ENCODE data around the gene SLC24A4. TPM values are rescaled to one million over a fixed set of nuclear protein-coding genes. Genes with fewer than 3 reads are reported as not detected.

Gene SLC24A4
- total RNA-seq, 2 experiments from 2014 or later = not detected

DNA sequence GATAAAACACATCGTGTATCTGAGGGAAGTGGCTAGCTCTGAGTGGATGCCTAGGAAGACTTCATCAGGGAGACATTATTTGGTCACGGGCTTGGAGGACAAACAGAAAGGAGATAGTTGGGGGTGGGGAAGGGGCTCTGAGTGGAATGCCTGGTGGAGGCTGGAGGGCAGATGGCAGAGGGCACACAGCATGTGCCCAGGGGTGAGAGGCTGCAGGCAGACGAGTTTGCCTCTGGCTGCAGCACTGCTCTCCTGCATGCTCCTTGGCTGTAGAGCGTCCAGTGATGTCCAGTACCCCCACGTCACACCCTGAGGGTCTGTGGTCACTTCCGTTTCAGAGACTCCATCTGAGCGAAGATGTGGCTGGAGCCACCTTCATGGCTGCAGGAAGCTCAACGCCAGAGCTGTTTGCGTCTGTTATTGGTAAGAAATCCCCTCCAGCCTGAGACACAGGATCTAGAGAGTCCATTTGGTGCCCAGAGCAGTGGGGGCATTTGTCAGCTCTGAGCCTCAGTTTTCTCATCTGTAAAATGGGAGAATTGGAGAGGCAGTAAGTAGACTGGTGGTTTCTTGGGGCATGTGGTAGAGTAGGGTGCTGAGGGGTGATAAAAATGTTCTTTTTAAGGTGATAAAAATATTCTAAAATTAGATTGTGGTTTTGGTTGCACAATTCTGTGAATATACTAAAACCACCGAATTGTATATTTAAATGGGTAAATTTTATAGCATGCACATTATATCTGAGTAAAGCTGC lies 119.0 kb downstream of the SLC24A4 start:
- ChIA-PET CTCF (interaction anchor here (1.5 kb wide), 1 partner anchor 13 kb away, joined by 3 read pairs; no protein-coding TSS in a partner anchor), POLR2A (no interaction called here)
- Mint-ChIP-seq H3K27ac (no peak overlapping the region), H3K4me1 (peaks cover 9% of the 10 kb centered on the region), H3K36me3 (ENCODE audit: low read depth) (no peaks in the 10 kb centered on the region), H3K4me3 (no peak overlapping the region), H3K27me3 (peaks cover 7% of the 10 kb centered on the region), H3K9me3 (no peaks in the 10 kb centered on the region)
- no peak for DNase-seq

DNA sequence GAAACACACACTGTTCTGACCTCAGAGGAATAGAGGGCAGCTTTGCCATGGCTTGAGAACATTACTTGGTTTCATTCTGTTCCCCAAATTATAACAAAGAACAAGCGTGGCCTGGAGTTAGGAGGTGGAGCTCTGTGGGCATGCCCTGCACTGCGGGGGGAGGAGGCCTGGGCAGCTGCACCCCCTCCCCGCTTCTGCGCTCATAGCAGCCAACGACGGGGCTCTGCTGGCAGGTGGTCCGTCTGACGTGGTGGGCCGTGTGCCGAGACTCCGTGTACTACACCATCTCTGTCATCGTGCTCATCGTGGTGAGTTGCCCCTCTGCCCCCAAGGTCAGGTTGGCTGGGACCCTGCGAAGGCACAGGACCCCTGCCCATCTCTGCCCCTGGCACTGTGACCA lies 120.2 kb downstream of the SLC24A4 start:
- Mint-ChIP-seq H3K4me1 (peaks cover 6% of the 10 kb centered on the region), H3K9me3 (no peaks in the 10 kb centered on the region), H3K4me3 (no peak overlapping the region), H3K36me3 (ENCODE audit: low read depth) (no peaks in the 10 kb centered on the region), H3K27ac (no peak overlapping the region), H3K27me3 (peaks cover 3% of the 10 kb centered on the region)
- CTCF ChIA-PET = interaction anchor here (0.6 kb wide), 1 partner anchor 284 kb away, joined by 3 read pairs; no protein-coding TSS in a partner anchor
- POLR2A ChIA-PET = no interaction called here
- DNase-seq = no peak

DNA sequence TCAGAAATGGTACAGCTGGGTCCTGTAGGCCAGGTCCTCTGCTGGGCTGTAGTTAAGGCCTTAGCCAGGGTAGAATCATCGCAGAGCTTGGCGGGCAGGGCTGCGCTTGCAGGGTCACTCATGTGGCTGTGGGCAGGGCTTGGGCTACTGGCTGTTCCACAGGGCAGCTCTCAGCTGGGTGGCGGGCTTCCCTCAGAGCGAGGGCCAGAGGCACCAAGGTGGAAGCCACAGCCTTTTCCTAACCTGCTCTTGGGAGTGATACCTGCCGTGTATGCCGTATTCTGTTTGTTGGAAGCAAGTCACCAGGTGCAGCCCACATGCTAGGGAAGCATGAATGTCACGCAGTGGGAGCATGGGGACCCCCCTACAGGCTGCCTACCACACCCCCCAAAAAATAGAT lies 120.8 kb downstream of the SLC24A4 start:
- H3K27ac Mint-ChIP-seq = no peak overlapping the region
- H3K36me3 Mint-ChIP-seq (ENCODE audit: low read depth) = no peaks in the 10 kb centered on the region
- ChIA-PET CTCF (no interaction called here), POLR2A (no interaction called here)
- no peak overlapping the region for H3K4me3 Mint-ChIP-seq
- H3K4me1 Mint-ChIP-seq = peaks cover 6% of the 10 kb centered on the region
- H3K27me3 Mint-ChIP-seq = peaks cover 3% of the 10 kb centered on the region
- DNase-seq = no peak
- no peaks in the 10 kb centered on the region for H3K9me3 Mint-ChIP-seq

DNA sequence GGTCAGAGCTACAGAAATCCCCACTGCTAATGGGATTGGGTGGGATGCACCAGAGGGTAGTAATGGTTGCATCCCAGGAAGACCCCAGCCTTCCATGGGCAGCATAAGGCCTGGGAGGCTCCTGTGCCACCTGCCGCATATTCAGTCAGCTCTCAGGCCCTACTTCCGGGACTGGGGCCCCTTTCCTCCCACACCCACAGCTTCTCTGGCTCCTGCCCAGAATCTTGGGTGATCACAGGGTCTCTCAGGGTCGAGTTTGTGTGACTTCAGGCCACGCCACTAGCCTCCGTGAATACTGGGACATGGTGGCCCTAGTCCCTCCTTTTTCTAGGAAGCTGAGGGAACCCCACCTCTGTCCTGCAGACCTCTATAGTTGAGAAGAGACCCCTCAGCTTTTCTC lies 123.8 kb downstream of the SLC24A4 start:
- Mint-ChIP-seq H3K4me3 (no peak overlapping the region), H3K9me3 (no peaks in the 10 kb centered on the region), H3K27me3 (no peaks in the 10 kb centered on the region), H3K27ac (no peak overlapping the region), H3K36me3 (ENCODE audit: low read depth) (no peaks in the 10 kb centered on the region), H3K4me1 (peaks cover 3% of the 10 kb centered on the region)
- ChIA-PET POLR2A (no interaction called here), CTCF (interaction anchor here (0.6 kb wide), 1 partner anchor 307 kb away, joined by 6 read pairs; no protein-coding TSS in a partner anchor)
- no peak for DNase-seq

DNA sequence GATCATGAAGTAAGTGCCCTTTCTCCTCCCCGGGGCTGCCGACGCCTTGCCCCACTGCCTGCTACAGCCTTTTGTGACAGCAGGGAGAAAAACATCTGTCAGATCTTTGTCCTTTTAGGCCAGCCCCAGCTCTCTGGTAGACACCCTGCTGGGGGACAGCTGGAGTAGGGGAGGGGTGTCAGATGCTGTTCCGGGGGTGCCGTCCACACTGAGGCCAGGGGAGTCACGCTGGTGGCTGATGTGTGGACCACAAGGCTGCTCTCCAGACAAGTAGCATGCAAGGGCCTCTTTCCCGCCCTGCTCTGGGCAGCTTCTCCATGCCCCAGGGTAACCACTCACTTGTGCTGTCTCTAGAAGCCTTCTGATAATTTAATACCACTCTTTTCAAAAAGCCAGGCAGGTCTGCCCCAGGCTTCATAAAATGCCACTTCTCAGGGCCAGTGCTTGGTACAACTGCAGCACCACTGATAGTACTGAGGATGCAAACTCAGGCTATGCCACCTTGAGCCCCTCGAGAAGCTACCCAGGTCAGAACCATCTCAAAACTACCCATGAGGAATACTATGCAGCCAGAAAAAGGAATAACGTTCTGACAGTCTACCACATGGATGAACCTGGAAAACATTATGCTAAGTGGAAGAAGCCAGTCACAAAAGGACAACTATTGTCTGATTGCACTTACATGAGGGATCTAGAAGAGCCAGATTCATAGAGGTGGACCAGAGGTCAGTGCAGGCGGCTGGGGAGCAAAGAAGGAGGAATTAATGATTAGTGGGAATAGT lies 124.6 kb downstream of the SLC24A4 start:
- H3K27ac Mint-ChIP-seq = peak overlapping the region; percentile 7
- POLR2A ChIA-PET = no interaction called here
- H3K9me3 Mint-ChIP-seq = no peaks in the 10 kb centered on the region
- no peak for DNase-seq
- CTCF ChIA-PET = interaction anchor here (0.8 kb wide), 1 partner anchor 10 kb away, joined by 3 read pairs; no protein-coding TSS in a partner anchor
- H3K4me1 Mint-ChIP-seq = no peaks in the 10 kb centered on the region
- H3K27me3 Mint-ChIP-seq = no peaks in the 10 kb centered on the region
- H3K36me3 Mint-ChIP-seq (ENCODE audit: low read depth) = no peaks in the 10 kb centered on the region
- H3K4me3 Mint-ChIP-seq = no peak overlapping the region

DNA sequence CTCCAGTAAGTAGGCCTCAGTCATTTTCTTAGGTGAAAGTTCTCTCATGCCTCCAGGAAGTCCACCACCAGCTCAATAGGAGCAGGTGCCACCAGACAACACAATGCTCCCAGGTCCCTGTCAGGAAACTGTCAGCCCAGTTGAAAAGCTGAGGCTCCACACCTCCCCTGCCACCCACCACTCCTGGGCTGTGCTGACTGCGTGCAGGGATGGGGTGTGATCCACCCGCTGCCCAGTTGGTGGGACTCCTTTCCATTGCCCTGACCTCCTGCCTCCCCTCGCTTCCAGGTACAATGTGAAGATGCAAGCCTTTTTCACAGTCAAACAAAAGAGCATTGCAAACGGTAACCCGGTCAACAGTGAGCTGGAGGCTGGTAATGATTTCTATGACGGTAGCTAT lies 125.8 kb downstream of the SLC24A4 start:
- Mint-ChIP-seq H3K4me1 (no peaks in the 10 kb centered on the region), H3K9me3 (no peaks in the 10 kb centered on the region), H3K27ac (no peak overlapping the region), H3K36me3 (ENCODE audit: low read depth) (no peaks in the 10 kb centered on the region), H3K27me3 (no peaks in the 10 kb centered on the region), H3K4me3 (no peak overlapping the region)
- POLR2A ChIA-PET = no interaction called here
- CTCF ChIA-PET = no interaction called here
- no peak for DNase-seq

DNA sequence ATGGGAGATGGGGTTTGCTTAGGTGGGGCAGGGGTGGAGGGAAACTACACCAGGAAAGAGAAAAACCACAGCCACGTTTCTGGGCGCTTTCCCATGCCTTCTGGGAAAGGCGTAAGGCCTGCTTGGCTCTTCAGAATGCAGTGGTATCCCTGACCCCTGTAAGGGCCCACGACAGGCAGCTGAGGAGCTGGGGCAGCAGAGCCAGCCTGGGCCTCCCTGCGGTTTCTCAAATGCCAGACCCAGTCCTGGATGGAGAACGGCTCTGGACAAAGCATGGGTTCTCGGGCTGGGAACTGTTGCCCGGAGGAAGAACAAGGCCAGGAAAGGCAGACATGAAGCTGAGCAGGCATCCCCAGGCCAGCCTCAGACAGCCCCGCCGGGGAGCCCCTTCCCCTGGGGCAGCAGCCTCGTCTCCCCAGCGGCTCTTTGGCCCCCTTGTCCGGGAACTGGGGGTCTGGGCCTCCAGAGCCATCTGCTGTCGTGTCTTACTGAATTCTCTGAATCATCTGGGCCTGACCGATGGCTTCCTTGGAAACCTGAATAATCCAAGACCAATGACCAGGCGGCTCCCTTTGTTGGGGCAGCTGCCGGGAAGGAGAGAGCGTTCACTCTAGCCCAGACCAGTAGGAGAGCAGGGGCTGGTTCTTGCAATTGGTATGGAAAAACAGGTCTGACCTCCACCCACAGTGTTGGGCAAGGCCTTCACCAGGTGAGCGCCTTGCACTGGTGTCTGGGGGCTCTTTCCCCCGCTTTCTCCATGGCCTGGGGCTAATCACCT lies 126.6 kb downstream of the SLC24A4 start:
- no peak for DNase-seq
- Mint-ChIP-seq H3K4me1 (no peaks in the 10 kb centered on the region), H3K4me3 (no peak overlapping the region), H3K36me3 (ENCODE audit: low read depth) (no peaks in the 10 kb centered on the region), H3K27me3 (no peaks in the 10 kb centered on the region), H3K9me3 (no peaks in the 10 kb centered on the region), H3K27ac (no peak overlapping the region)
- CTCF ChIA-PET = interaction anchor here (0.5 kb wide), 1 partner anchor 107 kb away, joined by 4 read pairs; no protein-coding TSS in a partner anchor
- POLR2A ChIA-PET = no interaction called here

- POLR2A ChIA-PET = no interaction called here
- no peaks in the 10 kb centered on the region for H3K9me3 Mint-ChIP-seq
- H3K27ac Mint-ChIP-seq = peak overlapping the region; percentile 62
- H3K36me3 Mint-ChIP-seq (ENCODE audit: low read depth) = no peaks in the 10 kb centered on the region
- no peak overlapping the region for H3K4me3 Mint-ChIP-seq
- no peaks in the 10 kb centered on the region for H3K27me3 Mint-ChIP-seq
- DNase-seq = no peak
- CTCF ChIA-PET = interaction anchor here (0.5 kb wide), 1 partner anchor 106 kb away, joined by 4 read pairs; no protein-coding TSS in a partner anchor
- H3K4me1 Mint-ChIP-seq = no peaks in the 10 kb centered on the region
Measured at GRCh38 chr14:92450351-92451070, 127.5 kb downstream of the SLC24A4 start.

DNA sequence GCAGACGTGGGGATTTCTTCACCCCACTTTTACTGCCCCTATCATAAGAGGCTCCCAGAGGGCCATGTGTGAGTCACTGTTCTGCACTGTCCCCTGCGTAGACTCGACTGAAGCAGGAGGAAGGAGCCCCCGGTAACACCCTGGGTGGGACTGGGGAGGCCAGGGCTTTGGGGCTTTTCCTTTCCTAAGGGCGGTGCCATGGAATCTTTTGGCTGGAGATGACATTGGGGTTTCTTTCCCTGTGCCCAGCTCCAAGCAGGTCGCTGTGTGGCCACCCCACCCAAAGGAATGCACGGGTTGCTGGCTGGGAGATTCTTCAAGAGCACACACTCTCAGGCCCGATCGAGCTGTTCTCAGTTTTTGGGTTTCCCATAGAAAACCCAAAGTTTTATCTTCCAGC lies 128.3 kb downstream of the SLC24A4 start:
- no peak for DNase-seq
- H3K36me3 Mint-ChIP-seq (ENCODE audit: low read depth) = no peaks in the 10 kb centered on the region
- ChIA-PET CTCF (interaction anchor here (0.9 kb wide), 1 partner anchor 9 kb away, joined by 3 read pairs; no protein-coding TSS in a partner anchor), POLR2A (no interaction called here)
- H3K9me3 Mint-ChIP-seq = no peaks in the 10 kb centered on the region
- no peaks in the 10 kb centered on the region for H3K27me3 Mint-ChIP-seq
- H3K4me1 Mint-ChIP-seq = no peaks in the 10 kb centered on the region
- no peak overlapping the region for H3K4me3 Mint-ChIP-seq
- no peak overlapping the region for H3K27ac Mint-ChIP-seq

DNA sequence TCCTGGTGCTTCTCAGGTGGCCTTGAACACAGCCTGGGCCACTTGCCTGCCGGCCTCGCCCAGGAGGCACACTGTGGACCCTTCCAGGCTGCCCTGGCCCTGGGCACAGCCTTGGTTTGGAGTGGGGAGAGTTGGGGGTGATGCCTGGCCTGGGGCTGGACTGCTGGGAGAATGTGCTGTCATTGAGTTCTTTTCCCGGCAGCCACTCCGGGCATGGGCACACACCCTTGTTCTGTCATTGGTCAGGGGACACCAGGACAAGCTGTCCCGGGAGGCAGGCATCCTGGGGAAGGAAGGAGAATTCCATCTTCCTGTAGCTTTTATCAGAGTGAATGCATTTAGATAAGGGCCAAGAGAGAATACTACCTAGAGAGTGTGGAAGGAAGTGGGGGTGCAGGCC lies 128.8 kb downstream of the SLC24A4 start:
- CTCF ChIA-PET = interaction anchor here (0.9 kb wide), 1 partner anchor 8 kb away, joined by 3 read pairs; no protein-coding TSS in a partner anchor
- H3K36me3 Mint-ChIP-seq (ENCODE audit: low read depth) = no peaks in the 10 kb centered on the region
- POLR2A ChIA-PET = no interaction called here
- H3K27ac Mint-ChIP-seq = no peak overlapping the region
- H3K27me3 Mint-ChIP-seq = no peaks in the 10 kb centered on the region
- no peaks in the 10 kb centered on the region for H3K4me1 Mint-ChIP-seq
- H3K4me3 Mint-ChIP-seq = no peak overlapping the region
- DNase-seq = no peak
- no peaks in the 10 kb centered on the region for H3K9me3 Mint-ChIP-seq

GRCh38 chr14:92452471-92452870 lies 129.5 kb downstream of the SLC24A4 start:
- Mint-ChIP-seq H3K4me1 (no peaks in the 10 kb centered on the region), H3K36me3 (ENCODE audit: low read depth) (no peaks in the 10 kb centered on the region), H3K27ac (no peak overlapping the region), H3K9me3 (no peaks in the 10 kb centered on the region), H3K27me3 (no peaks in the 10 kb centered on the region), H3K4me3 (no peak overlapping the region)
- POLR2A ChIA-PET = no interaction called here
- CTCF ChIA-PET = no interaction called here
- DNase-seq = no peak

DNA sequence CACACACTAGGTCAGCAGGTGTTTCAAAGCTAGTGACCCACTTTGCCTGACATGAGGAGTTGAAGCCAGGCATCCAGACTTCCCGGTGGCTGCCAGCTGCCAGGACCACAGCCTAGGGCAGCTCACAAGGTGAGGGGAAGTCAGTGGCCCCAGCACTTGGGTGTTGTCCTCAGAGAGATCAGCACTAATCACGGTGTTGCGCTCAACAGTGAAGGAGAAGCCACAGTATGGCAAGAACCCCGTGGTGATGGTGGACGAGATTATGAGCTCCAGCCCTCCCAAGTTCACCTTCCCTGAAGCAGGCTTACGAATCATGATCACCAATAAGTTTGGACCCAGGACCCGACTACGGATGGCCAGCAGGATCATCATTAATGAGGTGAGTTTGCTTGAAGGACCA lies 130.7 kb downstream of the SLC24A4 start:
- H3K9me3 Mint-ChIP-seq = no peaks in the 10 kb centered on the region
- DNase-seq = no peak
- no peaks in the 10 kb centered on the region for H3K27me3 Mint-ChIP-seq
- CTCF ChIA-PET = no interaction called here
- H3K36me3 Mint-ChIP-seq (ENCODE audit: low read depth) = no peaks in the 10 kb centered on the region
- POLR2A ChIA-PET = no interaction called here
- H3K4me1 Mint-ChIP-seq = no peaks in the 10 kb centered on the region
- H3K27ac Mint-ChIP-seq = no peak overlapping the region
- H3K4me3 Mint-ChIP-seq = no peak overlapping the region

Measured in activated CD4-positive, alpha-beta T cell treated with anti-CD3 and anti-CD28 coated beads, Interleukin-2, amount 10 ng/mL, durations not matched to agents 7 days and 5 days (primary cell).